Measurements from ENCODE around the gene SIT1.
A peak's percentile ranks its signal among the peaks of the same experiment; 100 is the strongest.

Gene SIT1

GRCh38 chr9:35691757-35692301, 41.1 kb upstream of the SIT1 start:
- in situ Hi-C loops (cut with MboI; ENCODE audit: low pct_unique_long_range_greater_than_20kb, low sequenced_read_pairs, unreplicated experiment): no loop called here
- DNase-seq (ENCODE audit: low spot score): no peak
- no peak for TF ChIP-seq CTCF (IDR thresholded peaks at IDR 0.05; ENCODE audit: extremely low read depth, insufficient read depth, missing control alignments)

GRCh38 chr9:35691334-35691650, 40.6 kb upstream of the SIT1 start:
- TF ChIP-seq CTCF (IDR thresholded peaks at IDR 0.05; ENCODE audit: extremely low read depth, insufficient read depth, missing control alignments): no peak
- DNase-seq (ENCODE audit: low spot score): no peak
- in situ Hi-C loops (cut with MboI; ENCODE audit: low pct_unique_long_range_greater_than_20kb, low sequenced_read_pairs, unreplicated experiment): no loop called here

DNA sequence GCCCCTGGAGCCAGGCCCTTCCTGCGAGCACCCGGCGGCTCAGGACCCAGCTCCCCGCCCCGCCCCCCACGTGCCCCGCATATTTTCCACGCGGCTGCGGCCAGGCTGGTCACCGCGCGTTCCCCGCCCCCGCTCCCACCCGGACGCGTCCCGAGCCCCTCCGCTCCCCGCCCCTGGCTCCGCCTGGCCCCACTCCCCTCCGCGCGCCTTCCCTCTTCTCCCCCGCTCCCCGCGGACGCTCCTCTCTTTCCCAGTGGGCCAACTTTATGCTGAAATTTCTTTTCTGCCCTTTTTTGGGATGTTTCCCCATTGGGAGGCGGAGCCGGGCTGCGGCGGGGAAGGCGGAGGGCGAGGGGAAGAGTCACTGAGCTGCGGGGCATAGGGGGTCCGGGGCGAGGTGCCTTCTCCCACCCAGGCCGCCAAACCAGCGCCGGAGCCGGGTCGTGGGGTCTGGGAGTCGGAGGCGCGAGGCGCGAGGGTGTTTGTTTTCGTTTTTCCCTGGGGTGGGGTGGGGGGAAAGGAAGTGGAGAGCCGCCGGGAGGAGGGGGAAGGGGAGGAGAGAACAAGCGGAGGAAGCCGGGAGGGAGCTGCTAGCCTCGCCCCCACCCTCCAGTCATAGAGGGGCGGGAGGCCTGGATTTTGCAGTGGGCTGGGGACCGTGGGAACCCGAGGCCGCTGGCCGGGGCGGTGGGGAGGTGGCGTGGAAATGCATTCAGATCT, 40.0 kb upstream of the SIT1 start:
- in situ Hi-C loops (cut with MboI; ENCODE audit: low pct_unique_long_range_greater_than_20kb, low sequenced_read_pairs, unreplicated experiment): no loop called here
- DNase-seq (ENCODE audit: low spot score): peak; percentile 72
- TF ChIP-seq CTCF (IDR thresholded peaks at IDR 0.05; ENCODE audit: extremely low read depth, insufficient read depth, missing control alignments): no peak

DNA sequence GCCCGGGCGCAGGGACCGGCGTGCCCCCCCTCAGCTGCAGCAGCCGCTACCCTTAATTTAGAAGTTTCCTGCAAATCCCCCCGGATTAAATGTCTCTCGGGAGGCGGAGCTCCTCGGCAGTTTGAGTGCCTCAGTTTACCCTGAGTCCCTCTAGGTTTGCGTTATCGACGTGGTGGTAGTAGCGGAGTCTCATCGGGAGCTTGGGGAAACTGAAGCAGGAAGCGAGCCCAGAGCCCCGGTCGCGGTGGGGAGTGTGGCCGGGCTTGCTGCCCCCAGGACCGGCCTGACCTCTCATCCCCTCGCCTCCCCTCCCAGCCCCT, 39.5 kb upstream of the SIT1 start:
- DNase-seq (ENCODE audit: low spot score): peak; percentile 70
- TF ChIP-seq CTCF (IDR thresholded peaks at IDR 0.05; ENCODE audit: extremely low read depth, insufficient read depth, missing control alignments): no peak
- in situ Hi-C loops (cut with MboI; ENCODE audit: low pct_unique_long_range_greater_than_20kb, low sequenced_read_pairs, unreplicated experiment): no loop called here

GRCh38 chr9:35689542-35690293, 39.0 kb upstream of the SIT1 start, which contains the start of gene TPM2:
Gene TPM2 (minus strand): TSS chr9:35689925. CDS start chr9:35689817, 108 bp downstream.
- TF ChIP-seq CTCF (IDR thresholded peaks at IDR 0.05; ENCODE audit: extremely low read depth, insufficient read depth, missing control alignments): no peak
- in situ Hi-C loops (cut with MboI; ENCODE audit: low pct_unique_long_range_greater_than_20kb, low sequenced_read_pairs, unreplicated experiment): no loop called here
- DNase-seq (ENCODE audit: low spot score): no peak

- DNase-seq (ENCODE audit: low spot score): peak; percentile 52
- TF ChIP-seq CTCF (IDR thresholded peaks at IDR 0.05; ENCODE audit: extremely low read depth, insufficient read depth, missing control alignments): no peak
These were observed 38.1 kb upstream of the SIT1 start for GRCh38 chr9:35688558-35689541.

More at GRCh38 chr9:35688558-35689541, 38.1 kb upstream of the SIT1 start:
- in situ Hi-C loops (cut with MboI; ENCODE audit: low pct_unique_long_range_greater_than_20kb, low sequenced_read_pairs, unreplicated experiment): no loop called here
